Activated CD8-positive, alpha-beta memory T cell treated with anti-CD3 and anti-CD28 coated beads for 1 hour (primary cell): ENCODE data around the gene POLN.

Experiments used
- DNase-seq, 2 donors: peaks; one replicate each; pipeline ENCODE4 v3.0.0-alpha.2; 2020; ENCODE audit warnings: low read depth in 1 of 2; ENCODE audit errors: extremely low read depth in 1 of 2

POLN gene

GRCh38 chr4:2264481-2265041, 22.6 kb upstream of the POLN start:
- DNase-seq: no peak

GRCh38 chr4:2263926-2264321, 22.0 kb upstream of the POLN start:
- no peak for DNase-seq

DNA sequence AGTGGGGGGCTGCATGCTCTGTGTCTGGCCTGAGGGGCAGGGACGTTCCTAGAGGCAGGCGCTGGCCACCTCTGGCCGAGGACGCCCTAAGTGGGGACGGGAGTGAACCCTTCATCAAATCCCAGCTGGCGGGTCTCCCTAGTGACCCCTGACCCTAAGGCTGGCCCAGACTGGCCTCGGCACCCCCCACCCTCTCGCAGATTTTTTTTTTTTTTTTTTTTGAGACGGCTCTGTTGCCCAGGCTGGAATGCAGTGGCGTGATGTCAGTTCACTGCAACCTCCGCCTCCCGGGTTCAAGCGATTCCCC, 21.0 kb upstream of the POLN start:
- DNase-seq: no peak

- DNase-seq: peak; percentile 93 to 95
Observed at GRCh38 chr4:2262145-2262943, 20.4 kb upstream of the POLN start.

GRCh38 chr4:2261853-2262144, 19.9 kb upstream of the POLN start, which contains the start of gene MXD4:
MXD4 (minus strand) TSS chr4:2262109; CDS start chr4:2261980, 129 bp downstream.
- DNase-seq: no peak

GRCh38 chr4:2261110-2261852, 19.4 kb upstream of the POLN start:
- DNase-seq: peak in 1 of 2 donors; percentile 40

DNA sequence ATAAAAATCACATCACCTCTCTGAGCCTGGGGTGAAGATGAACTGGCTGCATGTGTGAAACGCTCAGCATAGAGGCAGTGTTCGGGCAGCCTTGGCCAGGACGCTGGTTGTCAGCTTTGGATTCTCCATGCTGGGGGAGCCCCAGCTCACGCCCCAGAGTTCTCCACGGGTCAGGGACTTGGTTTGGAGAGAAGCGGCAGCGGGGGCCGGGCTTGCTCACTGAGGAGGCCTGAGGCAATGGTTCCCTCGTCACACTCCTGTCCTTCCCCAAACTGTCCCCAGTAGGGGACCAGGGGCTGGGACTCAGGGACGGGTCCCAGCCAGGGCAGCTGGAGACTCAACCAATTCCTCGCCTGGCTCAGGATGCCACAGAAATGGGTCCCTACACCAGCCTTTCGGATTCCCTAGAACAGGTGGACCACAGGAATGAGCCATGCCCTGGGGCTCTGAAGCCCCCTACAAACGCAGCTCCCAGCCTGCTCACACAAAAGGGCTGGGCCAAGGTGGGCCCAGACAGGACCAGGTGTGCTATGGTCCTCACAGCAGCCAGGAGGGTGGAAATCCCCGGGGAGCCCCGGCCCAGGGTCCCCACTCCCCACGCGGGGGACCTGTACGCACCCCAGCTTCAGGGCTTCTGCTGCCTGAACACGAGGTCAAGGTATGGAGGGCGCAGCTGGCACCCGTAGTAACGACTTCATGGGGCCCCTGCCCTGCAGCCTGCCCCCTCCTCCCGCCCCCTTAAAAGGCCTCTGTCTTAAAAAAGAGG, 18.6 kb upstream of the POLN start:
- DNase-seq: no peak

DNA sequence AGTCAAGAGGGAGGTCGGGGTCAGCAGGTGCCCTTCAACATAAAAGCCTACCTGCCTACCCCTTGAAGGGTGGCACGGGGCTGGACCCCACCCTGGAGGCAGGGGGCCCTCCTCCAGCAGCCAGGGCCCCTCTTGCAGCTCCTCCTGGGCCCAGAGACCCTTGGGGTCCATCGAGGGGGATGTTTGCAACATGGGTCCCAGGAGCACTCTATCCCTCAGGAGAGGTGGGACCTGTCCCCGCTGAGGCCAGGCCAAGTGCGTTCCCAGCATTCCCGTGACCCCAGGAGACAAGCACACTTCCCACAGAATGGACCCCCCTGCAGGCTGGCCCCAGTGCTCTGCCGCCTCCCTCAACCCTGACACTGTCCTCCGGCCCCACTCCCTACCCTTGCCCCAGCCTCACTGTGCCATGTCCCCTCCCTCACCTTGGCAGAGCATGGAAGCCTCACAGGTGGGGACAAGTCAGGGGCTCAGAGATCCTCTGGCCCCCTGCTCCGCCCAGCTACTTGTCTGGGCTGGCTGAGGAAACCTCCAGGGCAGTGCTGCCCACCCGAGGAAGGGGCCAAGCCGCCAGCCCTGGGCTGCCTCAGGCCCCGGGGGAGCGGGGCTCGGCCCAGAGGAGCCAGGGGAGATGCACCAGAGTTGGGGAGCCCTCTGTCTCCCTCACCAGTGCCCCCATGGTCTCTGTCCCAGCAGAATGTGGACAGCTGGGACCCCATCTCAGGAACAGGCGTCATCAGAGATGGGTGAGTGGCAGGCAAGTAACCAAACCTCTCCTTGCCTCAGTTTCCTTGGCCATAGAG, 17.8 kb upstream of the POLN start:
- no peak for DNase-seq

- DNase-seq: no peak
Observed at GRCh38 chr4:2259036-2259540, 17.2 kb upstream of the POLN start.

- DNase-seq: no peak
Observed at GRCh38 chr4:2258091-2259035, 16.4 kb upstream of the POLN start.

GRCh38 chr4:2257361-2258081, 15.6 kb upstream of the POLN start:
- no peak for DNase-seq

GRCh38 chr4:2256781-2257191, 14.9 kb upstream of the POLN start:
- DNase-seq: no peak

DNA sequence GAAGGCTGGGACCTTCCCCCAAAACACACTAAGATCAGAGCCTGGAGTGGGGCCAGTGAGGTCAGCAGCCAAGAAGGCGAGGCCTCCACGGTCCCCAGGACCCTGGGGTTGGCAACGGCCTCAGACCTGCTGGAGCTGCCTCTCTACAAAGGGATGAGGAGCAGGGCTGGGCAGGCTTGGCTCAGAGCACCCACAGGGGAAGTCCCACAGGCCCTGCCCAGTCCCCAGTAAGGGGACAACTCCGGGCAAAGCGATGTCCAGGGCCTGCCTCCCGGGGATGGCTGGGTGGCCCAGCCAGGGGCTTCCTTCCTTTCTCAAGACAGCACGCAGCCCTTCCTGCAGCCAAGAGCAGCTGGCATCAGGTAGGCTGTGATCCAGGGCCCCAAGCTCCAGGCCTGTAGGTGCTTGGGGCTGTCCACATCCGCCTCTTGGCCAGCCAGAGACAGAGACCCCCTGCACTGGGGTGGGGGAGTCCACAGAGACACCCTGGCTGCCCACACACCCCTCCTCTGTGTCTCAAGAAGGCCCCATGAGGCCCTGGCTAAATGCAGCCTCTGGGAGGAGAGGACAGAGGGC, 14.3 kb upstream of the POLN start:
- no peak for DNase-seq

DNA sequence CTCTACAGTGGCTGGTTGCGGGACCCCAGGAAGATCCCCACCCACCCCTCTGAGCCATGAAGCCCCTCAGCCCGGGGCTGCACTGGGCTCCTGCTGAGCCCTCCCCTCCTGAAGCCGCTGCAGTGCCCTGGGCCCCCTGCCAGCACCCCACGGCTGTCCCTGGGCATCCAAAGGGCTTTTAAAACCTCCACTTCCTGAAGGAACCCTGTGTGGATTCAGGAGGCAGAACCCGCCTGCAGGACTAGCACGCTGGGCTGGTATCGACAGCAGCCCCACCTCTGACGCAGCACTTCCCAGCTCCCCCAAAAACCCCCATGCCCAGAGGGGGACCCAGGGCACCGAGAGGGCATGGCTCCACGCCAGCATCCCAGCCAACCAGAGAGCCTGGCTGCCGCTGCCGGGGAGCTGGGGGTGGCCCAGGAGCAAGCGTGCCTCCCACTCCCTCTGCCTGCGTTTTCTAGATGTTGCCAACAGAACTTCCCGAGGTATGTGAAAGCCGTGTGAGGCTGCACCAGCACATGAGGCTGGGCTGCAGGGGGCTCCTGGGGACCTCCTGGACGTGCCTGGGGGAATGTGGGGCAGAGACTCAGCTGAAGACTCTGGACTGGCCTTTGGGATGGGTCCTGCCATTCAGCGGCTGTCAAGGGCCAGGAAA, 13.7 kb upstream of the POLN start:
- no peak for DNase-seq

GRCh38 chr4:2254665-2255500, 13.0 kb upstream of the POLN start:
- DNase-seq: no peak

GRCh38 chr4:2253160-2254084, 11.5 kb upstream of the POLN start:
- no peak for DNase-seq
